Urothelium cell line (cell line): ENCODE data around the gene SLC25A21.
A peak's percentile ranks its signal among the peaks of the same experiment; 100 is the strongest.
"Not testable (repeated sequence)": the region's sequence is repeated elsewhere in the genome, so short reads cannot be mapped to it uniquely, and the experiment has no call there.

Experiments used
- DNase-seq: peaks from one replicate; pipeline ENCODE4 v3.0.0; 2011; ENCODE audit warnings: low spot score, mixed read lengths
- FAIRE-seq: peaks from 2 replicates; lab custom pipeline; 2011; peaks lifted over from hg19 to GRCh38; lab: Jason Lieb, UNC

Gene SLC25A21

GRCh38 chr14:37187294-37187693 lies 14.9 kb upstream of the SLC25A21 start:
- DNase-seq (no peak), FAIRE-seq (no peak)

DNA sequence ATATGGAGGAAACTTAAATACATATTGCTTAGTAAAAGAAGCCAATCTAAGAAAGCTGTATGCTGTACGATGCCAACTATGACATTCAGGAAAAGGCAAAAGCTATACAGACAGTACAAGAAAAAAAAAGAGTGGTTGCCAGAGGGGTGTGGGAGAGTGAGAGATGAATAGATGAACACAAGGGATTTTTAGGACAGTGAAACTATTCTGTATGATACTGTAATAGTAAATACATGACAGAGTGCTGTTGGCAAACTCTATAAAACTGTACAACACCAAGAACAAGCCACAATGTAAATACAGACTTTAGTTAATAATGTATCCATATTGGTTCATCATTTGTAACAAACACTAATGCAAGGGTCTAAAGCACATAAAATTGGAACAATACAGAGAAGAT lies 14.5 kb upstream of the SLC25A21 start:
- FAIRE-seq (no peak), DNase-seq (no peak)

GRCh38 chr14:37185670-37186069 lies 13.3 kb upstream of the SLC25A21 start:
- no peak for FAIRE-seq
- no peak for DNase-seq

GRCh38 chr14:37184520-37184919 lies 12.1 kb upstream of the SLC25A21 start:
- not testable (repeated sequence) for FAIRE-seq, DNase-seq

- FAIRE-seq: no peak
- DNase-seq: no peak
Observed at GRCh38 chr14:37181441-37181840, 9.0 kb upstream of the SLC25A21 start.

DNA sequence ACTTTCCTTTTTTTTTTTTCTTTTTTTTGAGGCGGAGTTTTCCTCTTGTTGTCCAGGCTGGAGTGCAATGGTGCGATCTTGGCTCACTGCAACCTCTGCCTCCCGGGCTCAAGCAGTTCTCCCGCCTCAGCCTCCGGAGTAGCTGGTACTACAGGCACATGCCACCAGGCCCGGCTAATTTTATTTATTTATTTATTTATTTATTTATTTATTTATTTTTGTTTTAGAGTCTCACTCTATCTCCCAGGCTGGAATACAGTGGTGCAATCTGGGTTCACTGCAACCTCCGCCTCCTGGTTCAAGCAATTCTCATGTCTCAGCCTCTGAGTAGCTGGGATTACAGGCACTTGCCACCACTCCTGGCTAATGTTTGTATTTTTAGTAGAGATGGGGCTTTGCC lies 8.5 kb upstream of the SLC25A21 start:
- not testable (repeated sequence) for FAIRE-seq

DNA sequence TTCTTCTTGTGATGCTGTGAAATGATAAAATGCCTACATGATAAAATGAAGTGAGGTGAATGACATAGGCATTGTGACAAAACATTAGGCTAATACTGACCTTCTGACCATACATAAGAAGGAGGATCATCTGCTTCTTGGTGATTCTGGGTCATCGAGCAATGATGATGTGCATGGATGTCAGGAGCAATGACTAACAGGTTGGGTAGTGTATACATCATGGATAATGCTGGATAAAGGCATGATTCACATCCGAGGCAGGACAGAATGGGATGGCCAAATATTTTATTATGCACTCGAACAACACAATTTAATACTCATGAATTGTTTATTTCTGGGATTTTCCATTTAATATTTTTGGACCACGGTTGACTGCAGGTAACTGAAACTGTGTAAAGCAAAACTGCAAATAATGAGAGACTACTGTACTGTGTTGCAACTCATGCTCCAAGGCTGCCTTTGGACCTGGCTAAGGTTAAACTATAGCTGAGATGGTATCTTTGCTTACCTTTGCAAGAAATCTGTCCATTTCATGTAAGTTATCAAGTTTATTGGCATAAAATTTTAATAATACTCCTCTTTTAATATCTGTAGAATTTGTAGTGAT lies 7.6 kb upstream of the SLC25A21 start:
- DNase-seq (no peak), FAIRE-seq (no peak)

More for the DNA sequence above, 8.5 kb upstream of the SLC25A21 start:
- not testable (repeated sequence) for DNase-seq

GRCh38 chr14:37172936-37173614 lies 669 bp upstream of the SLC25A21 start:
- FAIRE-seq: no peak
- DNase-seq: no peak

- DNase-seq: no peak
- no peak for FAIRE-seq
Observed at GRCh38 chr14:37171678-37172023, 755 bp downstream of the SLC25A21 start.

DNA sequence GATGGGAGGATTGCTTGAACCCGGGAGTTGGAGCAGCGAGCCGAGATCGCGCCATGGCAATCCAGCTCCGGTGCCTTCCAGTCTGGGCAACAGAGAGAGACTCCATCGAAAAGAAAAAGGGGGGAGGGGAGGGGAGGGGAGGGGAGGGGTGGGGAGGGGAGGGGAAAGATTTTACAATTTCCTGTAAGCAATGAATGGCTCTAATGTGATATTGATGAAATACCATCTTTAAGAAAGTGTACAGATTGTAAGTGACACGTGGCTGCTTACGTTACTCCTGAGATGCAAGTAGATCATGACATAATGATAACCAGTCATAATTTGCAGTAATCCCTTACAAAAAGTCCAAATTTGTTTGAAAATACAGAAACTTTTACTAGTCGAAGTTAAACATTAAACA lies 1.4 kb downstream of the SLC25A21 start:
- no peak for FAIRE-seq
- no peak for DNase-seq

GRCh38 chr14:37170237-37170636 lies 2.2 kb downstream of the SLC25A21 start:
- DNase-seq (no peak), FAIRE-seq (no peak)

DNA sequence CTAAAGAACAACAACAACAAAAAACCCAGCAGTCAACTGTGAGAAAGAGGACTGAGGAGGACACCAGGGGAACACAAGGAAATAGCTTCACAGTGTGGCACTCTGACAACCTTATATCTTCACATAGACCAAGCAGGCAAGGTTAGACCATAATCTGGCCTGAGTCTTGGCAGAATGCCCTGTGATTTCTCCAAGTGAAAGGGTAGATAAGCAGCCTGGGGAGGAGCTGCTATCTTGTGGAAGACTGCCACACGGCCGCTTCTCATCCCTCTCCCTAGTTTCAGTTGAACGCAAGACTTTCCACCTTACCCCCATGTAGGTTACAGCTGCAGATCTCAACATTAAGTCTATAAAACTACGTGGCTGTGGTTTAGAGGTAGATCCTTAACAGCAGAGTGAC lies 3.7 kb downstream of the SLC25A21 start:
- DNase-seq (no peak), FAIRE-seq (no peak)

DNA sequence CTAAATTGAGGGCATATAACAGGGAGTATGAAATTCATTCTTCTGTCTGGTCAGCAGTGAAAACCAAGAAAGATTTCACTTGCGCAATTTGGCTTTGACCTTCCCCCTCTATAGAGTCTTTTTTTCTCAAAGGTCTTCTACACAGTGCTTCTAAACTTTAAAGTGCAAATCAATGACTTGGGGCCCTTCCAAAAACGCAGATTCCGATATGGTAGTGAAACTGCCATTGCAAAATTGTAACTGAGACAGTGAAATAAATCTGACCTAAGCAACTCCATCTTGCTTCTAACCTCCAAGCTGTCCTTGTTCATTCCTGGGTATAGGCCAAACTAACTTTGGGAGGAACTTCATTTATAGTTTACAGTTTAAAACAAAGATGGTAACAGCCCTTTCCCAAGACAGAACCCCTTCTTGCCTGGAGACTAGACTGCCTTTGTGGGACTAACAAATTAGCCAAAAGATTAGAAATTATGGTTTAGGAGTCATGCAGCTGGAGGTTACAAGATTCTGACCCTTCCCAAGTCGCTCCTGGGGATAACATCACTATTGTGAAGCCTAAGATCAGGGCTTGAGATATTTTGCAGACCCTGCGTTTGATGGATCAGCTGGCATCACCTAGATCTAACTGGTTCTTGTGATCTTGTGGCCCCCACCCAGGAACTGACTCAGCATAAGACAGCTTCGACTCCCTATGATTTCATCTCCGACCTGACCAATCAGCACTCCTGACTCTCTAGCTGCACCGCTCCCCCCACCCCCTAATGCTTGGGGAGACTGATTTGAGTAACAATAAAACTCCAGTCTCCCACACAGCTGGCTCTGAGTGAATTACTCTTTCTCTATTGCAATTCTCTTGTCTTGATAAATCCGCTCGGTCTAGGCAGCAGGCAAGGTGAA lies 5.0 kb downstream of the SLC25A21 start:
- DNase-seq: no peak
- FAIRE-seq: no peak

GRCh38 chr14:37165794-37166193 lies 6.6 kb downstream of the SLC25A21 start:
- no peak for FAIRE-seq
- no peak for DNase-seq

DNA sequence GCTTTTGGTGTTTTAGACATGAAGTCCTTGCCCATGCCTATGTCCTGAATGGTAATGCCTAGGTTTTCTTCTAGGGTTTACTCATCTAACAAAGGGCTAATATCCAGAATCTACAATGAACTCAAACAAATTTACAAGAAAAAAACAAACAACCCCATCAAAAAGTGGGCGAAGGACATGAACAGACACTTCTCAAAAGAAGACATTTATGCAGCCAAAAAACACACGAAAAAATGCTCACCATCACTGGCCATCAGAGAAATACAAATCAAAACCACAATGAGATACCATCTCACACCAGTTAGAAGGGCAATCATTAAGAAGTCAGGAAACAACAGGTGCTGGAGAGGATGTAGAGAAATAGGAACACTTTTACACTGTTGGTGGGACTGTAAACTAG lies 10.1 kb downstream of the SLC25A21 start:
- not testable (repeated sequence) for FAIRE-seq, DNase-seq

- no peak for FAIRE-seq
Observed at GRCh38 chr14:37157987-37158386, 14.4 kb downstream of the SLC25A21 start.

DNA sequence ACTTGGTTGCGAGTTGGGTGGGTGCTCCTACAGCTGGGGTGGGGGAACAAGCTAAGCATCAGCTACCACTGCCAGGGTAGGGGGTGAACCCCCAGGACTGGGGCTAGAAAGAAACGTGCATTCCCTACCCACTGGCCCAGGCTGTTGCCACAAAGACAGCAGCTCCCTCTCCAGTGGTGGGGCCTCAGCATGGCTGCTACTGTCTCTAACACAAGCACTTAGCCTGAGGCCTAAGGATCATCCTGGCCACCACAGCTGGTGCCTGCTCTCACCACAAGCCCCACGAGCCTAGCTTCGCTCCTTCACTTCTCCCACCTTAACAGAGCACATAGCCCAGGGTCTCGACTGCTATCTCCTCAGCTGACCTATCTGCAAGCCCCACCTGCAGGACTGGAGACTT lies 18.9 kb downstream of the SLC25A21 start:
- DNase-seq: no peak
- FAIRE-seq: no peak

More at GRCh38 chr14:37157987-37158386, 14.4 kb downstream of the SLC25A21 start:
- no peak for DNase-seq

- no peak for DNase-seq
- no peak for FAIRE-seq
Observed at GRCh38 chr14:37153005-37153404, 19.4 kb downstream of the SLC25A21 start.

- peak; percentile 42 for DNase-seq
- no peak for FAIRE-seq
Observed at GRCh38 chr14:37150414-37150813, 22.0 kb downstream of the SLC25A21 start.

- DNase-seq (no peak), FAIRE-seq (no peak)
Observed at GRCh38 chr14:37147310-37147880, 25.0 kb downstream of the SLC25A21 start.

DNA sequence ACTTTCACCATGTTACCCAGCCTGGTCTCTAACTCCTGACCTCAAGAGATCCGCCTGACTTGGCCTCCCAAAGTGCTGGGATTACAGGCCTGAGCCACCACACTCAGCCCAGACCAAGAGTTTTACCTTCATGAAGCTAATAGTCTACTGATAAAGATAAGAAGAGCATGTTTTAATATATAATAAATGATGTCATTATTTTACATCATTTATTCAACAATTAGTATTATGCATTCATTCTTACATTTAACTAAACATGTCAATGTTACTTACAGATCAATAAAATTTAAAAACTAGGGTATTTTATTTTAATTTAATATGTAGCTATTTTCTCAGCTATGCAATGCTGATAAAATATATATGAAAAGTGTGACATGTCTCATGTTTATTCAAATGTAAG lies 26.0 kb downstream of the SLC25A21 start:
- not testable (repeated sequence) for FAIRE-seq, DNase-seq
